GM19240 (cell line): ENCODE data around the gene SLC25A43.
"Not testable (repeated sequence)": the region's sequence is repeated elsewhere in the genome, so short reads cannot be mapped to it uniquely, and the experiment has no call there.

Experiments
- DNase-seq: peaks from one replicate; pipeline ENCODE4 v3.0.0; 2011; ENCODE audit warnings: low spot score; ENCODE audit not compliant: insufficient read length

SLC25A43 gene

GRCh38 chrX:119467842-119468550 is 68.9 kb downstream of the SLC25A43 start, which contains the start of gene SLC25A5:
Gene SLC25A5, plus strand, starts transcription at chrX:119468444. Its CDS starts 72 bp downstream, at chrX:119468516.
- peak; percentile 53 for DNase-seq

GRCh38 chrX:119468551-119469312 is 69.6 kb downstream of the SLC25A43 start:
- DNase-seq = peak; percentile 35

GRCh38 chrX:119469313-119469635 is 70.1 kb downstream of the SLC25A43 start:
- no peak for DNase-seq

GRCh38 chrX:119474615-119475388 is 75.7 kb downstream of the SLC25A43 start:
- no peak for DNase-seq

GRCh38 chrX:119475389-119476101 is 76.4 kb downstream of the SLC25A43 start:
- DNase-seq = no peak

GRCh38 chrX:119477812-119478232 is 78.7 kb downstream of the SLC25A43 start:
- DNase-seq = no peak

- no peak for DNase-seq
Measured at GRCh38 chrX:119478504-119478903, 79.4 kb downstream of the SLC25A43 start.

GRCh38 chrX:119479845-119480244 is 80.7 kb downstream of the SLC25A43 start:
- no peak for DNase-seq

GRCh38 chrX:119481323-119481801 is 82.2 kb downstream of the SLC25A43 start:
- DNase-seq = no peak

GRCh38 chrX:119482041-119482440 is 82.9 kb downstream of the SLC25A43 start:
- DNase-seq = no peak

GRCh38 chrX:119482481-119483480 is 83.6 kb downstream of the SLC25A43 start:
- peak; percentile 53 for DNase-seq

GRCh38 chrX:119486745-119487144 is 87.6 kb downstream of the SLC25A43 start:
- DNase-seq = no peak

GRCh38 chrX:119487766-119488165 is 88.6 kb downstream of the SLC25A43 start:
- not testable (repeated sequence) for DNase-seq

GRCh38 chrX:119488749-119489148 is 89.6 kb downstream of the SLC25A43 start:
- no peak for DNase-seq

- DNase-seq = no peak
Measured at GRCh38 chrX:119489212-119490074, 90.3 kb downstream of the SLC25A43 start.

GRCh38 chrX:119492463-119492862 is 93.3 kb downstream of the SLC25A43 start:
- DNase-seq = no peak

- DNase-seq = not testable (repeated sequence)
Measured at GRCh38 chrX:119493851-119494495, 94.8 kb downstream of the SLC25A43 start.
